GM21786 (cell line): Measurements from ENCODE around the gene HNRNPH1.

Experiments used
- ATAC-seq: cut with Tn5 transposase; IDR thresholded peaks from one replicate; pipeline ENCODE4 v1.9.1; 2021; ENCODE audit not compliant: unreplicated experiment

Gene HNRNPH1

GRCh38 chr5:179606071-179606909, 17.2 kb downstream of the HNRNPH1 start:
- ATAC-seq, result no peak

- ATAC-seq, result no peak
Observed at GRCh38 chr5:179605026-179605833, 18.2 kb downstream of the HNRNPH1 start.

- ATAC-seq, result no peak
Observed at GRCh38 chr5:179603308-179603707, 20.2 kb downstream of the HNRNPH1 start.

GRCh38 chr5:179601871-179602625, 21.4 kb downstream of the HNRNPH1 start:
- ATAC-seq, result no peak

GRCh38 chr5:179599973-179600372, 23.5 kb downstream of the HNRNPH1 start:
- no peak for ATAC-seq

- no peak for ATAC-seq
Observed at GRCh38 chr5:179599566-179599965, 23.9 kb downstream of the HNRNPH1 start.

GRCh38 chr5:179599100-179599499, 24.4 kb downstream of the HNRNPH1 start:
- no peak for ATAC-seq

- no peak for ATAC-seq
Observed at GRCh38 chr5:179596421-179596820, 27.1 kb downstream of the HNRNPH1 start.

- no peak for ATAC-seq
Observed at GRCh38 chr5:179595916-179596315, 27.6 kb downstream of the HNRNPH1 start.

- ATAC-seq, result no peak
Observed at GRCh38 chr5:179588166-179588565, 35.3 kb downstream of the HNRNPH1 start.

GRCh38 chr5:179585941-179586401, 37.5 kb downstream of the HNRNPH1 start:
- ATAC-seq, result no peak

- ATAC-seq, result no peak
Observed at GRCh38 chr5:179577286-179577960, 46.0 kb downstream of the HNRNPH1 start.

- ATAC-seq, result no peak
Observed at GRCh38 chr5:179572386-179572785, 51.1 kb downstream of the HNRNPH1 start.

- no peak for ATAC-seq
Observed at GRCh38 chr5:179568721-179569120, 54.8 kb downstream of the HNRNPH1 start.

- no peak for ATAC-seq
Observed at GRCh38 chr5:179564526-179564925, 58.9 kb downstream of the HNRNPH1 start.
